Mammary epithelial cell (primary cell): Measurements from ENCODE around the gene DCHS2.

Source experiments
- CTCF ChIP-seq, 2 donors: IDR thresholded peaks in 1 of 2; conservative IDR thresholded peaks in 1 of 2; 2 replicates each; pipeline ENCODE4 v1.5.1; 2011 to 2012; ENCODE audit warnings: inconsistent platforms in 2 of 2, low read length in 2 of 2, mild to moderate bottlenecking in 2 of 2, control low read depth in 1 of 2, low read depth in 1 of 2; ENCODE audit not compliant: insufficient read depth in 1 of 2; ENCODE audit errors: extremely low read depth in 1 of 2
- EZH2 ChIP-seq: IDR thresholded peaks from 2 replicates; pipeline ENCODE4 v1.6.1; 2012; ENCODE audit warnings: low read length, inconsistent platforms, borderline replicate concordance

- TF ChIP-seq CTCF (conservative IDR thresholded peaks at IDR 0.05 in 1 of 2, IDR thresholded peaks at IDR 0.05 in 1 of 2; ENCODE audit: extremely low read depth in 1 of 2, insufficient read depth in 1 of 2, low read depth in 1 of 2, low read length in 2 of 2) (no peak), EZH2 (no peak)
Measured at GRCh38 chr4:154208424-154208823, 283.2 kb downstream of the DCHS2 start.
